Stimulated activated CD4-positive, alpha-beta T cell treated with anti-CD3 and anti-CD28 coated beads, Interleukin-12 subunit alpha, Interleukin-12 subunit beta, amount 100 ng/mL, for 24 hours (primary cell): ENCODE measurements around the gene SLC2A3.
"Not testable (repeated sequence)": the region's sequence is repeated elsewhere in the genome, so short reads cannot be mapped to it uniquely, and the experiment has no call there.

Experiments
- DNase-seq, 2 experiments: peaks; one replicate each; pipeline ENCODE4 v3.0.0-alpha.2; 2020; ENCODE audit warnings: low read depth in 2 of 2

Gene SLC2A3

DNA sequence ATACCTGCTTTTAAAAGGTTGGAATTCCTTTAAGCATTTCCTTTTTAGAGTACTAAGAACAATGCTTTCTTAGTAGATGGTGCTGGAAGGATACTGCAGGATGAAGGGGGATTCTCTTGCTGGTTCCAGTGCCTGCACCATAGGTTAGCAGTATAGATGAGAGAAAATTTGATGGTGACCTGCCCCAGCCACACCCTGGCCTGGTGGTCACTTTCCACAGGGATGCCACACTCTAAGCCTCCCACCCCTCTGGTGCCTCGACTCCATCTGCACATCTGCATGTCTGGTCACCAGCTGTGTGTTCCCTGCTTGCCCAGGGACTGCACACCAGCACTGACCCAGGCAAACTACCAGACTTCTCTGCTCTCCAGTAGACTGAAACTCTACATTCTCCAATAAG, 19.1 kb downstream of the SLC2A3 start:
- DNase-seq = no peak

DNA sequence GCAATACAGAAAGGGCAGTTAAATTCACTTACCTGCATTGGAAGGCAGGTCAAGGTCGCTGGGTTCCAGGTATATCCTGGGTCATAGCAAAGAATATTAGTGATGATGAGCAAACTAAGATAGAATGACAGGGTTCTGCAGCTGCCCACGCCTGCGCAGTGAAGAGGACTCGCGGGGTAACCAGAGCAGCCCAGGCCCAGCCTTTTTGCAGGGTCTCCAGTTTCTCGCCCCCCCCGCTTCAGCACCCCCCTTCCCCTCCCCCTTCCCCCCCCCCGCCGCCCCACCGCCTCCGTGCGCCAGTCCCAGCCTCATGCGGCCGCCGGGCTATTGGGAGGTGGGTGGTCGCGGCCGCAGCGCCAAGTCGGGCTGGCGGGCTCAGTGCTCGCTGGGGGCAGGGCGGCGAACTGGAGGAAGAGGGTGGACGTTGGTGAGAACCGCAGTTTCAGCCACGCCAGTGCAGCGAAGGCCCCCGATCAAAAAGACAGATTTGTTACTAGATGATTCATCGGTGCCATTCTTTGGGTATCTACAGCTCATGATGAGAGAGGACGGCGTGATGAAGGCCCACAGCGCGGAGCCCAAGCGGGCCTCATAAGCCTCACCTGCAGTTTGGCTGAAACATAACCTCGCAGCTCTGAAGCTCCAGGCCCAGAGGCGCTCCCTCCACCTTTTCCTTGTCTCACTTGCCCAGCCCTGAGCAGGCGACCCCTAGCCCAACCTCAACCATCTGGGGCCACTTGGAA, 20.2 kb downstream of the SLC2A3 start:
- no peak for DNase-seq

DNA sequence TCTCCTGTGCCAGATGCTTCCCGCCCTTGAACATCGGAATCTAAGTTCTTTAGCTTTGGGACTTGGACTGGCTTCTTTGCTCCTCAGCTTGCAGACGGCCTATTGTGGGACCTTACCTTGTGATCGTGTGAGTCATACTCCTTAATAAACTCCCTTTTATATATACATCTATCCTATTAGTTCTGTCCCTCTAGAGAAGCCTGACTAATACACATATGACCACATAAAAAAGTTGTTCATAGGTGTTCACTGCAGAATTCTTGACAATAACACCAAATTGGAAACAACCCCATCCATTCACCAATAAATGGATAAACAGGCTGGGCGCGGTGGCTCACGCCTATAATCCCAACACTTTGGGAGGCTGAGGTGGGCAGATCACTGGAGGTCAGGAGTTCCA, 25.9 kb downstream of the SLC2A3 start:
- DNase-seq = not testable (repeated sequence)

DNA sequence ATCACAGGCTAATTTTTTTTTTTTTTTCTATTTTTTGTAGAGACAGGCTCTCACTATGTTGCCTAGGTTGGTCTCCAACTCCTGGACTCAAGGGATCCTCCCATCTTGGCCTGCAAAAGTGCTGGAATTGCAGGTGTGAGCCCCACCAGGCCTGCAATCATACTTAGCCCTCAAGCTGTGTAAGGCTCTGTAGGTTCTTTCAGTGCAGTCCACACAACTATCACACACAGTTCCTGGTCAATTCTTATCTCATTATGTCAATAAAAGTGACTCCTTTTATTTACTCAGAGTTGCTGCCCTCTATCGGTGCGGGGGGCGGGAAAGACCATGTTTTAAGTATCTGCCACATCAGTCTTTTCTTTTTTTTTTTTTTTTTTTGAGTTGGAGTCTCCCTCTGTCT, 29.0 kb downstream of the SLC2A3 start:
- DNase-seq = peak in 1 of 2 experiments; percentile 22

DNA sequence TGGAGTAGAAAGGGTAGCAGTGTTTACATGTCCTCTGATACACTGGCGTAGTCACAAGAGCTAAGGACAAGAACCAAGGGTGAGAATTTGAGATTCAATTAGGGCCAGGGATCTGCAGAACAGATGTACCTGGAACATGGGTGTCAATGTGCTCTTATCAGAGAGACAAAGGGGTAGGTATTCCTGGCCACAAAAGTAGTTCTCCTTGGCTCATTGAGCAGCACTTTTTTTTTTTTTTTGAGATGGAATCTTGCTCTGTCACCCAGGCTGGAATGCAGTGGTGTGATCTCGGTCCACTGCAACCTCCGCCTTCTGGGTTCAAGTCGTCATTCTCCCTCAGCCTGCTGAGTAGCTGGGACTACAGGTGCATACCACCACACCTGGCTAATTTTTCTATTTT, 29.7 kb downstream of the SLC2A3 start:
- DNase-seq = not testable (repeated sequence)

DNA sequence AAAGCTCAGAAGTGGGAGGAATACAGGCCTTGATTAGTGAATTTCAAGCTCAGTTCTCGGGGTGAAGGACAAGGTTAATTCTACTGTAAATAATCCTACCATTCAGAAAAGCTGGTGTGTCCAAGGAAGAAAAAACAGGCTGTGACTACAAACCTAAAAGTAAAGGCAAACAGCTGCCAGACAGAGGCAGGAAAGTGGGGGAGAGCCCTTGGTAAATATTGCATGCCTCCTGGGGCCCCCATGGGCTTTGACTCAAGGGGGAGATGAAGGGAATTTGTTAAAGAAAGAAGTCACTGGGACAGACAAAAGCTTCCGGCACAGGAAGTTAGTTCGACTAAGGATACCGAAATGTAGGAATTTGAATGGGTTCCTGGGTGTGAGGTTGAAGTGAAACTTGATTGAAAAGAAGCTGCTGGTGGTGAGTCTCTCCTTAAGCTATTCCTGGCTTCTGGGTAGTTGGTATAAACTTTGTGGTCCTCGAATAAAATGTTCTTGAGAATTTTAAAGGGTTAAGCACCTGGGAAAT, 30.3 kb downstream of the SLC2A3 start:
- DNase-seq = not testable (repeated sequence)

DNA sequence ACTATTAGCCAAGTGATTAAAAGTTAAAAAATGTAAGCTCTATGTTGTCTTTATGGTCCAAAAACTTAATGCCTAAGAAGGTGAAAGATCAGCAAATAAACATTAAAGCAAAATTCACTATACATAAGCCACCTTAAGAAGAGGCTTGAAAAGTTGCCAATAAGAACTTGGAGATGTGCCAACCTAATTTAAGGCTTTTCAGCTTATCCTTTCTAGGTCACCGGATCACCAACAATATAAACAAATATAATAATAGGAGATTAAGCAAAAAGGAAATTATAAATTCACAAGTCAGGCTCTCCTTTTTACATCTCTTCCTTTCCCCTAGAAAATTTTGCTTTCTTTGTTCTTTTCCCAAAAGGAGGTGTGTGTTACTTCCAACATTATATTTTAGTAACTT, 30.9 kb downstream of the SLC2A3 start:
- DNase-seq = no peak

DNA sequence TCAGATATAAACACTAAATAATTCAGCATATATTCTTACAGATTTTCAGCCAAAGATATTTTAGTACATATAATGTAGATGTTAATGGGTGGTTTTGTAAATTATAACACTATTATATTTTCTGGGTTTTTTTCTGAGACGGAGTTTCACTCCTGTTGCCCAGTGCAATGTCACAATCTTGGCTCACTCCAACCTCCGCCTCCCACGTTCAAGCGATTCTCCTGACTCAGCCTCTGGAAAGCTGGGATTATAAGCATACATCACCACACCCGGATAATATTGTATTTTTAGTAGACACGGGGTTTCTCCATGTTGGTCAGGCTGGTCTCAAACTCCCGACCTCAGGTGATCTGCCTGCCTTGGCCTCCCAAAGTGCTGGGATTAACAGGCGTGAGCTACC, 33.6 kb downstream of the SLC2A3 start:
- DNase-seq = not testable (repeated sequence)

DNA sequence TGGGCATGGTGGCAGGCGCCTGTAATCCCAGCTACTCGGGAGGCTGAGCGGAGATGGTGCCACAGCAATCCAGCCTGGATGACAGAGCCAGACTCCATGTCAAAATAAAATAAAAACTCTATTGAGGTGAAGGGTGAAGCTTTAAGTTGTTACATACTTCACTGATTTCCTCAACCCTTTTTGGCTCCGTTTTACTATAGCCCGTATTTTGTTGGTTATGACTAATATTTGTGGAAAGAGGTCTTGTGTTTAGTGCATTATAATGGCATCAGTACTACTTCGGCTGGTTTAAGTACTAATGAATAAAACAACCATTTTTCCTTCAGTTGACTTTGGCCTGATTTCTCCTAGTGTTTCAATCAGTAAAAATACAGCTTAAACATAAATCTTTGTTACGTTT, 36.2 kb downstream of the SLC2A3 start:
- no peak for DNase-seq

DNA sequence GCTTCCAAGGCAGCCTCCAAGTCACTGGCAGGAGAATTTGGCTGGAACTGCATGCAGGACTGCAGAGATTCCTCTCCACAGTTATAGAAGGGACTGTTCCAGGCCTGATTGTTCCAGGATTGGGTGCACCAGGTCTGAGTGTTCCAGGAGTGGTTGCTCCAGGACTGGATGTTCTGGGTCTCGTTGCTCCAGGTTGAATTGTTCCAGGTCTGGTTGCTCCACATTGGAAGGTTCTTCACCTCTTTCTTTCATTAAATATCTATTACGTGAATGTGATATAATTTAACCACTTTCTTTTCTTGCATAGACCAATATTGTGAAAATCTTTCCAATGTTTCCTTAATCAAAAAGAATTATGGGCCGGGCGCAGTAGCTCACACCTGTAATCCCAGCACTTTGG, 39.3 kb downstream of the SLC2A3 start:
- not testable (repeated sequence) for DNase-seq

DNA sequence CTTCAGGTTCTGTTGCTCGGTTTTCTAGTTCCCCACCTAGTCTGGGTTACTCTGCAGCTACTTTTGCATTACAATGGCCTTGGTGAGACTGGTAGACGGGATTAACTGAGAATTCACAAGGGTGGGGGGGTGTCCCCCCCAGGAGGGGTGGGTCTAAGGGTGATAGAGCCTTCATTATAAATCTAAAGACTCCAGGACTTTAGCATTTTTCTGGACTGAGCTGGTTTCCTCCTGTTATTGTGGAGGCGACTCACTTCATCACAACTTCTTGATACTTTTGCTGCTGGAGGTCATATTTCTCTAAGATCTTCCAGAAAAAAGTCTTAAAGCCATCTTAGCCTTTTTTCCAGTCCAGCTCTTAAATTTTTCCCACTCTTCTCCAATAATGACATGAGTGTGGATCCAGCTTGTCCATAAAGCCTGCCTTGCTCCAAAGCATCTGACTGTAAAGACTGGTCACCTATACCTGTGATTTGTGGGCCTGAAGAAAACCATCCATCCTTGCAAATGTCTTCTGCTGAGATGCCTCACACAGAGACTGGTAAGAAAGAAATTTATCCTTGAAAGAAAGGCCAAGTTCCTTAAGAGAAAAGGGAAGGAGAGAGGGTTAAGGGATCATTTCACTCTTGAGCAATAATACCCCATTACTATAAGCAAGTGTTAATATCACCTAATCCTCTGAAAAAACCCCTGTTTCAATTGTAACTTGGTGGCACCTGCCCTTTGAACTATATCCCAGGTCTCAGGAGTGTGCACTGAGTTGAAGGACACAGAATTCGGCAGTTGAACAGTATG, 43.6 kb downstream of the SLC2A3 start:
- DNase-seq = no peak

DNA sequence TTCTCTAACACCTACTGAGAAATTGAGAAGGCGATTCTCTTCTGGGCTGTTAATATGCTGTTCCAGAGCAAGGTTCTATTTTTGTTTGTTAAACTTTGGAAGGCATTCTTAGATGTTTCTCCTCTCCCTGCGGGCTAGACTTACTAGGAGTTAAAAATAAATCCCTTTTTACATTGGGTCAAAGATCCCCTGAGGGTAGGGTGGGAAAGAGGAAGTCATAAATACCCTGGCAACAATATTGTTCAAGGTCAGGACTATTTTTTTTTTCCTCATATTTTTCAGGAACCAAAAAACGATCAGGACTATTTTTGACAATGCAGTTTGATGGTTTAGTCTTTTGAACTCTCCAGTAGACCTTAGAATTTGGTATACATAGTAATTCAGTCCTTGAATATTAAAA, 51.3 kb downstream of the SLC2A3 start:
- DNase-seq = no peak

DNA sequence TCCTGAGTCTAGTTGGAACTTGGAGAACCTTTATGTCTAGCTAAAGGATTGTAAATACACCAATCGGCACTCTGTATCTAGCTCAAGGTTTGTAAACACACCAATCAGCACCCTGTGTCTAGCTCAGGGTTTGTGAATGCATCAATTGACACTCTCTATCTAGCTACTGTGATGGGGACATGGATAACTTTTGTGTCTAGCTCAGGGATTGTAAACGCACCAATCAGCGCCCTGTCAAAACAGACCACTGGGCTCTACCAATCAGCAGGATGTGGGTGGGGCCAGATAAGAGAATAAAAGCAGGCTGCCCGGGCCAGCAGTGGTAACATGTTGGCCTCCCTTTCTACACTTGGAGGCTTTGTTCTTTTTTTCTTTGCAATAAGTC, 54.3 kb downstream of the SLC2A3 start:
- not testable (repeated sequence) for DNase-seq

DNA sequence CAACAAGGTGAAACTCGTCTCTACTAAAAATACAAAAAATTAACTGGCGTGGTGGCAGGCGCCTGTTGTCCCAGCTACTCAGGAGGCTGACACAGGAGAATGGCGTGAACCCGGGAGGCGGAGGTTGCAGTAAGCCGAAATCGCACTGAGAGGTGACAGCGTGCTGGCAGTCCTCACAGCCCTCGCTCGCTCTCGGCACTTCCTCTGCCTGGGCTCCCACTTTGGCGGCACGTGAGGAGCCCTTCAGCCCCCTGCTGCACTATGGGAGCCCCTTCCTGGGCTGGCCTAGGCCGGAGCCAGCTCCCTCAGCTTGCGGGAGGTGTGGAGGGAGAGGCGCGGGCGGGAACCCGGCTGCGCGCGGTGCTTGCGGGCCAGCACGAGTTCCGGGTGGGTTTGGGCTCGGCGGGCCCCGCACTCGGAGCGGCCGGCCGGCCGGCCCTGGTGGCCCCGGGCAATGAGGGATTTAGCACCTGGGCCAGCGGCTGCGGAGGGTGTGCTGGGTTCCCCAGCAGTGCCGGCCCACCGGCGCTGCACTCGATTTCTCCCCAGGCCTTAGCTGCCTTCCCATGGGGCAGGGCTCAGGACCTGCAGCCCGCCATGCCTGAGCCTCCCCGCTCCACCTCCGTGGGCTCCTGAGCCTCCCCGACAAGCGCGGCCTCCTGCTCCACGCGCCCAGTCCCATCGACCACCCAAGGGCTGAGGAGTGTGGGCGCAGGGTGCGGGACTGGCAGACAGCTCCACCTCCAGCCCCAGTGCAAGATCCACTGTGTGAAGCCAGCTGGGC, 54.8 kb downstream of the SLC2A3 start:
- not testable (repeated sequence) for DNase-seq

DNA sequence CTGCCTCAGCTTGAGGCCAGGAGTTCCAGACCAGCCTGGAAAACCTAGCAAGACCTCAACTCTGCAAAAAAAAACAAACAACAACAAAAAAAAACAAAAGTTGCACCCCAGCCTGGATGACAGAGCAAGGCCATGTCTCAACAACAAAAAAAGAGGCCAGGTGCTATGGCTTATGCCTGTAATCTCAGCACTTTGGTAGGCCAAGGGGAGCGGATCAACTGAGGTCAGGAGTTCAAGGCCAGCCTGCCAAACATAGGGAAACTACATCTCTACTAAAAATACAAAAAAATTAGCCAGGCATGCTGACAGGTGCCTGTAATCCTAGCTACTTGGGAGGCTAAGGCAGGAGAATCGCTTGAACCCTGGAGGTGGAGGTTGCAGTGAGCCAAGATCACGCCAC, 56.7 kb downstream of the SLC2A3 start:
- no peak for DNase-seq

DNA sequence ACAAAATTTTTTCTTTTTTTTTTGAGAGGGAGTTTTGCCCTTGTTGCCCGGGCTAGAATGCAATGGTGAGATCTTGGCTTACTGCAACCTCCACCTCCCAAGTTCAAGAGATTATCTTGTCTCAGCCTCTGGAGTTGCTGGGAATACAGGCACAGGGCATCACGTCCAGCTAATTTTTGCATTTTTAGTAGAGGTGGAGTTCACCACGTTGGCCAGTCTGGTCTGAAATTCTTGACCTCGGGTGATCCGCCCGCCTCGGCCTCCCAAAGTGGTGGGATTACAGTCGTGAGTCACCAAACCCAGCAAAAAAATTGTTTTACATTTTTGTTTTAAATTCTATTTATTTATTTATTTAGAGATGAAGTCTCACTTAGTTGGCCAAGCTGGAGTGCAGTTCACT, 58.6 kb downstream of the SLC2A3 start:
- DNase-seq = no peak

DNA sequence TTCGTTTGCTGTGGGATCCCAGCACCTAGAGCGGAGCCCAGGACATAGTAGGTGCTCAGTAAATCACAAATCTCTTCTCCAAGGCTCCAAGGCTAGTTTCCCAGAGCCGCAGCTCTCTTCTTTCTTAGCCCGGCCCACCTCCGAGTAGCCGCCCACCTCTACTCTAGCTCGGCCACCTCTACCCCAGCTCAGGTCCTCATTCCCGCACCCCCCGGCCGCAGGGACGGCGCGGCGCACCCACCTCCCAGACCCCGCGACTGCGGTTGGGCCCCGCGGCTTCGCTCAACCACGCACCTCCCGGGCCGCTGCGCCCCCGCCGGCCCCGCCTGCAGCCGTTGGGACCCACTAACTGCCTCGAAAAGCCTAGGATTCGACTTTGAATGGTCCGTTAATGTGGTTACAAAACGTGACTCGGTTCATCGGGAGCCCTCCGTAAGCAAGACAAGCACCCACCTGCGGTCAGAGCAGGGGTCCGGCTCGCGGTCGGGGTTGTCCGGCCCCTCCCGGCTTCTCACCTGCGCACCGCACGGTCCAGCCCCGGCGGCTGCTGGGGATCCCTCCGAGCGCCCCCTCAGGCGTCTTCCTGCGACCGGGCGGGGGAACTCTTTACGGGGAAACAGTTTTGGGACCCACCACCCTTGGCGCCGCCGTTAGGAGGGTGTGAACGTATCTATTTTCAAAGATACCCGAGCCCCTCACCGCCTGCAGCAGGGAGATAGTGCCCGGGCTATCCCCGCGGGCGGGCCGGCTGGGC, 63.2 kb downstream of the SLC2A3 start, which contains the start of gene SLC2A14:
Gene SLC2A14 (minus strand): TSS at position 350 of the 754 bp plus-strand sequence. CDS start 3,035 bp downstream, outside the sequence.
- no peak for DNase-seq

DNA sequence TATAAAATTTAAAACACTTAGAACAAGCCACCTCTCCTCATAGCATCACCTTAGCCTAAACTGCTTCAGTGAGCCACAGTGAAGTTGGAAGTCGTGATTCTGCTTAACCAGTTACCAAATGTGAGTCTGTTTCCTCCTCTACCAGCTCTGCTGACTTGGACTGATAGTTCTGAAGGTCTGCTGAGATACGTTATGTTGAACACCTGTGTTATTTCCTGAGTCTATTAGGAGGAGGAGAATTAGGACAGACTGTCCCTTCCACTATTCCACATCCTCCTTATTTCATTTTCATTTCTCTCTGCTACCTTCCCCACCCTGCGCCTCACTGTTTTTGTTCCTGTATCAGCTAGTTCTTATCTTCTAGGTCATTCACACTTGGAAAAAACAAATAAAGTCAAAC, 65.7 kb downstream of the SLC2A3 start:
- DNase-seq = no peak
